HEK293 (cell line): ENCODE data around the gene KCNK1.

Experiments
- IKZF3 ChIP-seq: fragments of 450-650 bp; IDR thresholded peaks from 2 replicates; pipeline ENCODE4 v1.5.0; 2018; ENCODE audit warnings: missing biosample characterization, mild to moderate bottlenecking, missing genetic modification characterization, moderate library complexity
- TF ChIP-seq, protein P1 (sequence below): fragments of 450-650 bp; formaldehyde crosslinking; IDR thresholded peaks from 2 replicates; pipeline ENCODE4 v1.5.1; 2016; ENCODE audit warnings: missing biosample characterization, missing genetic modification characterization

DNA sequence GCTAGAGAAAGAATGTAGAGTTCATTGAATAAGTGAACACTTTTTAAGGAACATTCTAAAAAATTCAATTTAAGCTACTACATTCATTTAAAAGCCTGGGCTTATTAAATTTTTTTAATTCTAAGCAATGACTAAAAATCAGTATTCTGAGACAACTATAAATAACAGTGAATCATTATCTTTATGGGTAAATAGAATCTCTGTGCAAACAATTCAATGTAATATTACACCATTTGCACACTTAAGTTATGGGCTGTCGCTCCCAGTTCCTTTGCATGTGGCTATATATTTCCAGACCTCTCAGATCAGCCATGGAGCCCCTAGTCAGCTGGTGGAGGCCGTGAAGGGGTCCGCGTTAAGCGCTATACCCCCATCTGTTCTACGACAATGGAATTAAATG is 65.1 kb downstream of the KCNK1 start:
- TF ChIP-seq, protein P1, sequence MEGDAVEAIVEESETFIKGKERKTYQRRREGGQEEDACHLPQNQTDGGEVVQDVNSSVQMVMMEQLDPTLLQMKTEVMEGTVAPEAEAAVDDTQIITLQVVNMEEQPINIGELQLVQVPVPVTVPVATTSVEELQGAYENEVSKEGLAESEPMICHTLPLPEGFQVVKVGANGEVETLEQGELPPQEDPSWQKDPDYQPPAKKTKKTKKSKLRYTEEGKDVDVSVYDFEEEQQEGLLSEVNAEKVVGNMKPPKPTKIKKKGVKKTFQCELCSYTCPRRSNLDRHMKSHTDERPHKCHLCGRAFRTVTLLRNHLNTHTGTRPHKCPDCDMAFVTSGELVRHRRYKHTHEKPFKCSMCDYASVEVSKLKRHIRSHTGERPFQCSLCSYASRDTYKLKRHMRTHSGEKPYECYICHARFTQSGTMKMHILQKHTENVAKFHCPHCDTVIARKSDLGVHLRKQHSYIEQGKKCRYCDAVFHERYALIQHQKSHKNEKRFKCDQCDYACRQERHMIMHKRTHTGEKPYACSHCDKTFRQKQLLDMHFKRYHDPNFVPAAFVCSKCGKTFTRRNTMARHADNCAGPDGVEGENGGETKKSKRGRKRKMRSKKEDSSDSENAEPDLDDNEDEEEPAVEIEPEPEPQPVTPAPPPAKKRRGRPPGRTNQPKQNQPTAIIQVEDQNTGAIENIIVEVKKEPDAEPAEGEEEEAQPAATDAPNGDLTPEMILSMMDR (tag by site-specific recombination) = no peak
- no peak for TF ChIP-seq IKZF3
